Endothelial cell of umbilical vein (primary cell): ENCODE data around the gene IRF8. TPM values are rescaled to one million over a fixed set of nuclear protein-coding genes. Genes with fewer than 3 reads are reported as not detected.

Source experiments
- BruUV-seq: library from RNA; stranded (reverse); fragments of 400-500 nt; replicated peaks from 2 replicates; lab custom pipeline; 2021; lab: Mats Ljungman, UMichigan
- CTCF ChIA-PET: fragments of 300-600, 350-600 bp; sonication (Branson Sonifier 250); formaldehyde crosslinking; loops from one replicate; lab custom pipeline; 2021; ENCODE audit warnings: antibody characterized with exemption, inconsistent platforms; lab: Charles Lee
- POLR2A ChIA-PET: fragments of 300-600, 350-600 bp; sonication (Branson Sonifier 250); formaldehyde crosslinking; loops from one replicate; lab custom pipeline; 2021; ENCODE audit warnings: antibody characterized with exemption, inconsistent platforms; lab: Charles Lee
- DNase-seq: peaks from one replicate; pipeline ENCODE4 v3.0.0-alpha.2; 2011; ENCODE audit warnings: low read depth, low spot score
- FAIRE-seq: peaks from 2 replicates; lab custom pipeline; 2011; peaks lifted over from hg19 to GRCh38; lab: Jason Lieb, UNC
- H2AFZ ChIP-seq: 2 replicates; pipeline ENCODE4 v1.6.0; 2012; ENCODE audit warnings: low read depth, low read length, control low read depth, inconsistent platforms
- H3K27ac ChIP-seq: 2 replicates; pipeline ENCODE4 v1.5.1; 2011; ENCODE audit warnings: low read depth, mild to moderate bottlenecking, control low read depth, low read length, moderate library complexity; ENCODE audit not compliant: insufficient read depth
- H3K27me3 ChIP-seq, 2 experiments: 2 replicates each; pipeline versions ENCODE4 v1.6.0 to v1.6.1; 2011; ENCODE audit warnings: low read length in 2 of 2, mixed read lengths in 1 of 2; ENCODE audit not compliant: control insufficient read depth in 2 of 2, insufficient read depth in 2 of 2
- H3K36me3 ChIP-seq, 2 experiments: 2 replicates in 1 of 2; 3 replicates in 1 of 2; pipeline ENCODE4 v1.5.1; 2011; ENCODE audit warnings: low read length in 2 of 2, mild to moderate bottlenecking in 1 of 2, moderate library complexity in 1 of 2; ENCODE audit not compliant: control insufficient read depth in 2 of 2, insufficient read depth in 2 of 2; ENCODE audit errors: extremely low read depth in 1 of 2
- H3K4me1 ChIP-seq: 3 replicates; pipeline ENCODE4 v1.5.1; 2011; ENCODE audit warnings: mild to moderate bottlenecking, low read length; ENCODE audit not compliant: control insufficient read depth, insufficient read depth; ENCODE audit errors: extremely low read depth
- H3K4me2 ChIP-seq: 2 replicates; pipeline ENCODE4 v1.6.1; 2011; ENCODE audit warnings: low read length, control low read depth, mixed read lengths; ENCODE audit not compliant: insufficient read depth
- H3K4me3 ChIP-seq, 3 experiments: fragments of 200-600 bp in 1 of 3; sonication (generic), shearing (Covaris generic) in 1 of 3; replicated peaks in 1 of 3; 2 replicates each; pipeline ENCODE4 v1.5.1; 2011 to 2016; ENCODE audit warnings: control low read depth in 3 of 3, low read length in 3 of 3, mild to moderate bottlenecking in 2 of 3, inconsistent platforms in 1 of 3, low read depth in 1 of 3, moderate library complexity in 1 of 3; ENCODE audit not compliant: insufficient read depth in 1 of 3
- H3K79me2 ChIP-seq: 2 replicates; pipeline ENCODE4 v1.6.0; 2012; ENCODE audit warnings: low read length, inconsistent platforms; ENCODE audit not compliant: control insufficient read depth, insufficient read depth
- H3K9ac ChIP-seq: replicated peaks from 2 replicates; pipeline ENCODE3; 2011; ENCODE audit warnings: low read length, control low read depth; ENCODE audit not compliant: insufficient read depth; ENCODE audit errors: extremely low read depth
- H3K9me1 ChIP-seq: replicated peaks from 3 replicates; pipeline ENCODE4 v1.6.0; 2011; ENCODE audit warnings: mild to moderate bottlenecking, low read length; ENCODE audit not compliant: control insufficient read depth, insufficient read depth; ENCODE audit errors: extremely low read depth
- H3K9me3 ChIP-seq: replicated peaks from 2 replicates; pipeline ENCODE4 v1.5.1; 2012; ENCODE audit warnings: low read length, inconsistent platforms; ENCODE audit not compliant: control insufficient read depth, insufficient read depth
- H4K20me1 ChIP-seq: replicated peaks from 2 replicates; pipeline ENCODE3; 2011; ENCODE audit warnings: mild to moderate bottlenecking, low read length; ENCODE audit not compliant: control insufficient read depth, insufficient read depth; ENCODE audit errors: extremely low read depth
- EZH2 ChIP-seq: IDR thresholded peaks from 2 replicates; pipeline ENCODE4 v1.6.1; 2012; ENCODE audit warnings: borderline replicate concordance, low read depth, mild to moderate bottlenecking, moderate library complexity, low read length, inconsistent platforms; ENCODE audit not compliant: severe bottlenecking
- FOS ChIP-seq: IDR thresholded peaks from 2 replicates; pipeline ENCODE4 v1.6.1; 2011; ENCODE audit warnings: mild to moderate bottlenecking, low read length, moderate library complexity, borderline replicate concordance; ENCODE audit not compliant: insufficient read depth
- GATA2 ChIP-seq: IDR thresholded peaks from 2 replicates; pipeline ENCODE4 v1.7.0; 2011; ENCODE audit warnings: low read depth, mild to moderate bottlenecking, moderate library complexity, mixed read lengths, low read length; ENCODE audit not compliant: insufficient read length, insufficient read depth
- JUN ChIP-seq: IDR thresholded peaks from 2 replicates; pipeline ENCODE4 v1.6.1; 2011; ENCODE audit warnings: borderline replicate concordance, low read depth; ENCODE audit not compliant: insufficient read length, insufficient read depth
- MYC ChIP-seq: IDR thresholded peaks from one replicate; pipeline ENCODE4 v1.6.1; 2011; ENCODE audit warnings: mild to moderate bottlenecking, low read depth, low read length
- POLR2A ChIP-seq: IDR thresholded peaks from 2 replicates; pipeline ENCODE4 v1.6.1; 2012; ENCODE audit warnings: low read depth, mild to moderate bottlenecking, control low read depth, low read length
- POLR2AphosphoS5 ChIP-seq: IDR thresholded peaks from 2 replicates; pipeline ENCODE4 v1.6.1; 2012; ENCODE audit warnings: low read depth, mild to moderate bottlenecking, control low read depth, low read length, moderate library complexity; ENCODE audit not compliant: insufficient read depth
- dilution Hi-C: fragments of 300-500 bp; cut with MboI; formaldehyde crosslinking; loops from one replicate; pipeline ENCODE4 v1.15.0; 2019; ENCODE audit warnings: low sequenced_read_pairs; ENCODE audit not compliant: extremely low pct_ligation_motif_present
- intact Hi-C: fragments of 100-400 bp; cut with micrococcal nuclease; formaldehyde crosslinking; loops from one replicate; pipeline ENCODE4 v1.10.0; 2022
- polyA plus RNA-seq, 4 experiments: library from polyadenylated mRNA; depleted of rRNA in 3 of 4; stranded (reverse) in 3 of 4; unstranded in 1 of 4; fragments of >200 nt; gene quantifications; 2 replicates each; pipeline versions ENCODE4 v1.2.1 to v1.2.3, GENCODE V29; 2011 to 2012; ENCODE audit warnings: missing spikeins in 1 of 4
- total RNA-seq: library from RNA; stranded (reverse); gene quantifications from 2 replicates; pipeline ENCODE4 v1.2.3, GENCODE V29; 2021
- TF ChIP-seq, protein P1 (sequence below): IDR thresholded peaks from 2 replicates; pipeline ENCODE4 v1.6.1; 2011; ENCODE audit not compliant: insufficient read depth, insufficient read length
- TF ChIP-seq, protein P2 (sequence below), 2 donors: IDR thresholded peaks; 1 replicate in 1 of 2; 2 replicates in 1 of 2; pipeline ENCODE4 v1.5.1; 2011; ENCODE audit warnings: low read length in 2 of 2, mild to moderate bottlenecking in 2 of 2, moderate library complexity in 2 of 2, control low read depth in 1 of 2, inconsistent platforms in 1 of 2, low read depth in 1 of 2; ENCODE audit not compliant: insufficient read depth in 1 of 2; ENCODE audit errors: extremely low read depth in 1 of 2

Gene IRF8
- total and polyA plus RNA-seq, 2 donors (not counting 3 experiments of a cell fraction or from before 2014, with no cell fraction given) = not detected

DNA sequence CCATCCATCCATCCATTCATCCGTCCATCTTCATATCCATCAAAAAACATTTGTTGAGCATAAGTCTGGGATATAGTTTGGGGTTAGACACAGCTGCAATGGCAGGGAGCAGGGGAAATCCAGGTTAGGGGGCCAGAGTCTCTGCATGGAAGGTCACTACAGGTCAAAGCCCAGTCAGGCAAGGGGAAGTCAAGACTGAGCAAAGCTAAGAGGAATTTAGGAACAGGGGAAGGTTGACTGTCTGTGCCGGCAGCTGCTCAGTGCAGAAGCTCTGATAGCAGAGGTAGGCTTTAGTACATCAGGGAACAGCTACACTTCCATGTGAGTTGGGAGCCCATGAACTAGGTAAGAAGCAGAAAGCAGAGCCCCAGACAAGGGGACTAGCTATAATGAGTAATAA is 68.1 kb downstream of the IRF8 start:
- Histone ChIP-seq H3K36me3 (no peaks in the 10 kb centered on the region), H3K9me1 (no peaks in the 10 kb centered on the region), H3K9me3 (no peaks in the 10 kb centered on the region), H3K4me2 (no peak overlapping the region), H2AFZ (no peak overlapping the region), H3K27ac (no peak overlapping the region), H3K4me1 (no peaks in the 10 kb centered on the region), H3K79me2 (no peaks in the 10 kb centered on the region), H3K4me3 (no peak overlapping the region), H4K20me1 (no peaks in the 10 kb centered on the region), H3K9ac (no peak overlapping the region), H3K27me3 (peaks cover 0 to 3% of the 10 kb centered on the region in 2 experiments)
- TF ChIP-seq FOS (no peak), POLR2AphosphoS5 (no peak), POLR2A (no peak), GATA2 (no peak), MYC (no peak), EZH2 (no peak), JUN (no peak)
- TF ChIP-seq, protein P1, sequence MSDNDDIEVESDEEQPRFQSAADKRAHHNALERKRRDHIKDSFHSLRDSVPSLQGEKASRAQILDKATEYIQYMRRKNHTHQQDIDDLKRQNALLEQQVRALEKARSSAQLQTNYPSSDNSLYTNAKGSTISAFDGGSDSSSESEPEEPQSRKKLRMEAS = no peak
- TF ChIP-seq, protein P2, sequence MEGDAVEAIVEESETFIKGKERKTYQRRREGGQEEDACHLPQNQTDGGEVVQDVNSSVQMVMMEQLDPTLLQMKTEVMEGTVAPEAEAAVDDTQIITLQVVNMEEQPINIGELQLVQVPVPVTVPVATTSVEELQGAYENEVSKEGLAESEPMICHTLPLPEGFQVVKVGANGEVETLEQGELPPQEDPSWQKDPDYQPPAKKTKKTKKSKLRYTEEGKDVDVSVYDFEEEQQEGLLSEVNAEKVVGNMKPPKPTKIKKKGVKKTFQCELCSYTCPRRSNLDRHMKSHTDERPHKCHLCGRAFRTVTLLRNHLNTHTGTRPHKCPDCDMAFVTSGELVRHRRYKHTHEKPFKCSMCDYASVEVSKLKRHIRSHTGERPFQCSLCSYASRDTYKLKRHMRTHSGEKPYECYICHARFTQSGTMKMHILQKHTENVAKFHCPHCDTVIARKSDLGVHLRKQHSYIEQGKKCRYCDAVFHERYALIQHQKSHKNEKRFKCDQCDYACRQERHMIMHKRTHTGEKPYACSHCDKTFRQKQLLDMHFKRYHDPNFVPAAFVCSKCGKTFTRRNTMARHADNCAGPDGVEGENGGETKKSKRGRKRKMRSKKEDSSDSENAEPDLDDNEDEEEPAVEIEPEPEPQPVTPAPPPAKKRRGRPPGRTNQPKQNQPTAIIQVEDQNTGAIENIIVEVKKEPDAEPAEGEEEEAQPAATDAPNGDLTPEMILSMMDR (IDR thresholded peaks at IDR 0.05; ENCODE audit: extremely low read depth in 1 of 2, insufficient read depth in 1 of 2, low read depth in 1 of 2, low read length in 2 of 2) = no peak
- intact Hi-C loops (no loop called here), dilution Hi-C loops (no loop called here)
- DNase-seq (no peak), FAIRE-seq (no peak)
- ChIA-PET POLR2A (no interaction called here), CTCF (interaction anchor here (1.1 kb wide), 1 partner anchor 146 kb away, joined by 3 read pairs; no protein-coding TSS in a partner anchor)
- no TSS peak for BruUV-seq
